AG10803 (cell line): ENCODE data around the gene MAN2C1.
A peak's percentile ranks its signal among the peaks of the same experiment; 100 is the strongest.

Experiments
- DNase-seq: peaks from one replicate; pipeline ENCODE4 v3.0.0; 2010; ENCODE audit warnings: low read depth
- H3K4me3 ChIP-seq: 2 replicates; pipeline ENCODE4 v1.5.1; 2011; ENCODE audit warnings: mild to moderate bottlenecking, low read length, control low read depth
- CTCF ChIP-seq: conservative IDR thresholded peaks from 2 replicates; pipeline ENCODE4 v1.5.1; 2011; ENCODE audit warnings: mild to moderate bottlenecking, low read length, control low read depth, inconsistent platforms

Gene MAN2C1

GRCh38 chr15:75356006-75356405, 12.4 kb downstream of the MAN2C1 start:
- TF ChIP-seq CTCF = no peak
- DNase-seq = no peak
- no peak overlapping the region for H3K4me3 ChIP-seq

DNA sequence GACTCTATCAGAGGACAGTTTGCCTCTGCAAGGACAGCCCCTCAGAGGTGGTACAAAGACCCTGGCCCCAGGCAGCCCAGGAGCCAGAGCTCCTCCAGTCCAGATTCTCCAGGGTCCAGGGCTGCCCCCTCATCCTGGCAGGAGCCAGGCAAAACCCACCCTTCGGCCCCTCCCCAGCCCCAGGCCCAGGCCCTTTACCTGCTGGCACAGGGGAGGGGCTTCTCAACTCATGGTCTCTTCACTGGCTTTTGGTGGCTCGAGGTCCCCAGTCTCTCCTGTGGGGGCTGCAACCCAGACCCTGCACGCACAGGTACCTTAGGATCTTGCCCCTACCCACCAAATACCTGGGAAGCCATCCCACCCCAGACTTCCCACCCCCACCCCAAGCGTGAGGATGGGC, 13.0 kb downstream of the MAN2C1 start:
- no peak for TF ChIP-seq CTCF
- no peak overlapping the region for H3K4me3 ChIP-seq
- DNase-seq = no peak

- no peak for DNase-seq
- H3K4me3 ChIP-seq = no peak overlapping the region
- TF ChIP-seq CTCF = no peak
Measured at GRCh38 chr15:75354454-75354853, 14.0 kb downstream of the MAN2C1 start.

DNA sequence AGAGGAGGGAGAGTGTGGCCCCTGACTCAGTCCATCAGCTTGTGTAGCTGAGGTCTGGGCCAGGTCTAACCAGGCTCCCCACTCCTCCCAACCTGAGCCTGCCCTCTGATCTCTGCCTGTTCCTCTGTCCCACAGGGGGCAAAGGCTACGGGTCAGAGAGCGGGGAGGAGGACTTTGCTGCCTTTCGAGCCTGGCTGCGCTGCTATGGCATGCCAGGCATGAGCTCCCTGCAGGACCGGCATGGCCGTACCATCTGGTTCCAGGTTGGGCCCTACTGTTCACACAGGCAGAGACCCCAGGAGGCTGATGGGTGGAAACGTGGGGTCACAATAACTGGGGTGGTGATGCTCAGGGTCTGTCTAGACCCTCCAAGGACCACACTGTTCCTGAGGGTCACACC, 14.8 kb downstream of the MAN2C1 start:
- no peak for DNase-seq
- H3K4me3 ChIP-seq = no peak overlapping the region
- no peak for TF ChIP-seq CTCF

GRCh38 chr15:75352186-75353080, 16.0 kb downstream of the MAN2C1 start:
- no peak overlapping the region for H3K4me3 ChIP-seq
- TF ChIP-seq CTCF = no peak
- no peak for DNase-seq

GRCh38 chr15:75350601-75351361, 17.6 kb downstream of the MAN2C1 start:
- DNase-seq = peak; percentile 50
- no peak for TF ChIP-seq CTCF
- H3K4me3 ChIP-seq = no peak overlapping the region
